AG09309 (cell line): ENCODE measurements around the gene GAMT.
A peak's percentile ranks its signal among the peaks of the same experiment; 100 is the strongest.

Experiments
- DNase-seq: peaks from one replicate; pipeline ENCODE4 v3.0.0-alpha.2; 2010; ENCODE audit warnings: low read depth
- H3K4me3 ChIP-seq: 2 replicates; pipeline ENCODE4 v1.5.1; 2011; ENCODE audit warnings: mild to moderate bottlenecking, low read depth, low read length, moderate library complexity; ENCODE audit not compliant: control insufficient read depth
- CTCF ChIP-seq: IDR thresholded peaks from 2 replicates; pipeline ENCODE4 v1.5.1; 2011; ENCODE audit warnings: mild to moderate bottlenecking, low read depth, low read length, inconsistent platforms; ENCODE audit not compliant: insufficient read depth, control insufficient read depth; ENCODE audit errors: missing control alignments

The GAMT gene

GRCh38 chr19:1438933-1439354 is 37.6 kb upstream of the GAMT start:
- no peak for TF ChIP-seq CTCF
- no peak for DNase-seq
- H3K4me3 ChIP-seq = peak overlapping the region; percentile 92

GRCh38 chr19:1438035-1438932 is 36.9 kb upstream of the GAMT start, which contains the start of gene RPS15:
RPS15 (plus strand) TSS chr19:1438396; CDS start chr19:1438426, 30 bp downstream.
- TF ChIP-seq CTCF = peak; percentile 94
- DNase-seq = peak; percentile 80
- peak within 1 kb of the TSS; percentile 92 for H3K4me3 ChIP-seq

- H3K4me3 ChIP-seq = no peak overlapping the region
- DNase-seq = no peak
- TF ChIP-seq CTCF = no peak
Measured at GRCh38 chr19:1437609-1438008, 36.3 kb upstream of the GAMT start.

GRCh38 chr19:1435378-1435989 is 34.1 kb upstream of the GAMT start:
- H3K4me3 ChIP-seq = no peak overlapping the region
- DNase-seq = no peak
- no peak for TF ChIP-seq CTCF

- DNase-seq = no peak
- no peak overlapping the region for H3K4me3 ChIP-seq
- TF ChIP-seq CTCF = no peak
Measured at GRCh38 chr19:1434577-1435060, 33.3 kb upstream of the GAMT start.

- H3K4me3 ChIP-seq = no peak overlapping the region
- TF ChIP-seq CTCF = no peak
- DNase-seq = no peak
Measured at GRCh38 chr19:1434040-1434366, 32.7 kb upstream of the GAMT start.
